Measurements from ENCODE around the gene PUS1.

DNA sequence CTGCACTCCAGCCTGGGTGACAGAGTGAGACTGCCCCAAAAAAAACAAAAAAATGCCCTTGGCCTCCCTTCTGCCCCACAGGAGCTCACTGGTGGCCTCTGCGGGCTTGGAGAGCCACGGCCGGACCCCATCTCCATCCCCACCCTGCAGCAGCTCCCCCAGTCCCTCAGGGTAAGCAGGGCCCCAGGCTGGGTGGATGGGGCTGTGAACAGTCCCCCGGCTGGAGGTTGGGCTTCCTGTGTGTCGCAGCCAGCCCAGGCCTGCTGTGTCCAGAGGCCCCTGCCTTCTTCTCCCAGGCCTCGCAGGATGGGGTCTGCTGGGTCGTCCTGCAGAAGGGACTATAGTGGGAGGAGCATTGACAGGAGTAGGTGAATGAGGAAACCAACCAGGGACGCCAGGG is 15.4 kb upstream of the PUS1 start:
- TF ChIP-seq, protein P1, sequence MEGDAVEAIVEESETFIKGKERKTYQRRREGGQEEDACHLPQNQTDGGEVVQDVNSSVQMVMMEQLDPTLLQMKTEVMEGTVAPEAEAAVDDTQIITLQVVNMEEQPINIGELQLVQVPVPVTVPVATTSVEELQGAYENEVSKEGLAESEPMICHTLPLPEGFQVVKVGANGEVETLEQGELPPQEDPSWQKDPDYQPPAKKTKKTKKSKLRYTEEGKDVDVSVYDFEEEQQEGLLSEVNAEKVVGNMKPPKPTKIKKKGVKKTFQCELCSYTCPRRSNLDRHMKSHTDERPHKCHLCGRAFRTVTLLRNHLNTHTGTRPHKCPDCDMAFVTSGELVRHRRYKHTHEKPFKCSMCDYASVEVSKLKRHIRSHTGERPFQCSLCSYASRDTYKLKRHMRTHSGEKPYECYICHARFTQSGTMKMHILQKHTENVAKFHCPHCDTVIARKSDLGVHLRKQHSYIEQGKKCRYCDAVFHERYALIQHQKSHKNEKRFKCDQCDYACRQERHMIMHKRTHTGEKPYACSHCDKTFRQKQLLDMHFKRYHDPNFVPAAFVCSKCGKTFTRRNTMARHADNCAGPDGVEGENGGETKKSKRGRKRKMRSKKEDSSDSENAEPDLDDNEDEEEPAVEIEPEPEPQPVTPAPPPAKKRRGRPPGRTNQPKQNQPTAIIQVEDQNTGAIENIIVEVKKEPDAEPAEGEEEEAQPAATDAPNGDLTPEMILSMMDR (IDR thresholded peaks at IDR 0.05; ENCODE audit: insufficient read depth, low read depth, low read length): no peak
- no peak for TF ChIP-seq EZH2 (IDR thresholded peaks at IDR 0.05; ENCODE audit: insufficient read depth, low read length)

Measured in astrocyte (in vitro differentiated cells and primary cell).